GM19035 (cell line): ENCODE measurements around the gene SPATA32.
"Not testable (repeated sequence)": the region's sequence is repeated elsewhere in the genome, so short reads cannot be mapped to it uniquely, and the experiment has no call there.

Source experiments
- ATAC-seq: cut with Tn5 transposase; IDR thresholded peaks from one replicate; pipeline ENCODE4 v1.9.1; 2021; ENCODE audit not compliant: unreplicated experiment

SPATA32 gene

GRCh38 chr17:45271603-45272002, 9.7 kb upstream of the SPATA32 start:
- ATAC-seq = no peak

DNA sequence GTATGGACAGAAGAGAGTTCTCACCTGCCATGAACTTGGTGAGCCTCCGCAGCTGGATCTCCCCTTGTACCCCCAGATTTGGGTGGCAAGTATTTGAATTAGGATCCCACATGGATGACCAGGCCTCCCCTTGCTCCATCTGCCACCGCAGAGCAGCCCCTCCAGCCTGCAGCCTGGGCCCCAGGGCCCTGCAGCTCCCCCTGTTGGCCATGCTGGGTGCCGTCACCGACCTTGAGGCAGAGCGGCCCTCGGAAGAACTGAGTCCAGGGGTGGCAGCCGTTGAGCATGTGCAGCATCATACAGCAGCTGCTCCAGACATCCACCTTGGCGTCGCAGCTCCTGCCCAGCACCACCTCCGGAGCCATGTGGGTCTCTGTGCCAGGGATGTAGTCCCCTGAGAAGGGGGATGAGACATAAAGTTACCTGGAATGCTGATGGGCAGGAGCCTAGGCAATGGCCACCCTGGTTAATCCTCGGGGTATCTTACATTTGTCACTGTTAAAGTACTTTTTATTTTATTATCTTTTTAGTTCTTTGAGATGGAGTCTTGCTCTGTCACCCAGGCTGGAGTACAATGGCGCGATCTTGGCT, 9.0 kb upstream of the SPATA32 start:
- ATAC-seq = no peak

- no peak for ATAC-seq
These were observed 8.0 kb upstream of the SPATA32 start for GRCh38 chr17:45269912-45270311.

DNA sequence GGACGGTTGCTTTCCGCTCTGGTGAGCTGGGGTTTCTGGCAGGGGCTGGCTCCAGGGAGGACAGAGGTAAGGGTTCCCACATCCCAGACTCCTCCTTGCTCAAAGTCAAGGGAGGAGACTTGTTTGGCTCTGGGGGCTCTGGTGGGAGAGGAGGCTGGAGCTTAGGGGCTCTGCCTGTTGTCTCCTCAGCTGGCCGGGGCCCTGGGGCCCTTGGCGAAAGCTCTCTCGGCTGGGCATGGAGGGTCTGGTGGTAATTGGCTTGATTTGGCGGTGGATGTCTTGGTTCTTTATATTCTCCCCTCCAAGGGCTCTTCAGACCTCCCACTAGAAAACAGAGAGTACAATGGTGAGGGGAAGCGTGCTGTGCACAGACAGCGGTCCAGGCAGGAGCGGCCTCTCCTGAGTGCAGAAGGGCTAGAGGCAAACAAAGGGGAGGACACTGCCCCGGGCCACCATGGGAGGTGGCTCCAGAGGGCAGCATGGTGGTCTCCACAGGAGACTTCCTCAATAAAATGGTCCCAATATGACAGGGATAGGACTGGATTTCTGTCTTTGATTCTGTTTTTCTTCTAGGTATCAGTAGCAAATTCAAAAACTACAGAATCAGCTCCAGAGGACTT, 5.7 kb upstream of the SPATA32 start:
- ATAC-seq = no peak

DNA sequence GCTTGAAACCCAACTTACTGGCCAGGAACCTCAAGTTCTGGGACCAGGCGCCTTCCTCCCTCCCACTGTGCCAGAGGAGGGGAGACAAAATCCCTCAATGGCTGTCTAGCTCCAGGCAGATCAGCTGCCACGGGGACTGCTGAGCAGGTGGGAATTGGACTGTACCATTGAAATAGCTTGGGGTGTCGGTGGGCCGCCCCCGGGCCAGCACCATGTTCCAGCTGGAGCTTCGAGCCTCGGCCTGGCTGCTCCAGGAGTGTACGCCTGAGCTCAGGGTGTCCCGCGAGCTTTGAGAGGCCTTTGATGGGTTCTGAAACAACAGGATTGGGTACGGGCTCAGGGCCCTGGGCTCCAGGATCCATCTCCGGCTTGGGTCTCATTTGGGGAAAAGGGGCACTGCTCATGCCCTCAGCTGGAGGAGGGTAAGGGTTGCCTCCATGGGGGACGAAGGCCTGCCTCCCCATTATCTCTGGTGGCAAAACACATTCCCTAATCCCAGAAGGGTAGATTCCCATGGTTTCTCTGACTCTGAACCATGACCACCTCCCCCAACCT, 4.6 kb upstream of the SPATA32 start:
- no peak for ATAC-seq

- no peak for ATAC-seq
These were observed 3.9 kb upstream of the SPATA32 start for GRCh38 chr17:45265821-45266220.

DNA sequence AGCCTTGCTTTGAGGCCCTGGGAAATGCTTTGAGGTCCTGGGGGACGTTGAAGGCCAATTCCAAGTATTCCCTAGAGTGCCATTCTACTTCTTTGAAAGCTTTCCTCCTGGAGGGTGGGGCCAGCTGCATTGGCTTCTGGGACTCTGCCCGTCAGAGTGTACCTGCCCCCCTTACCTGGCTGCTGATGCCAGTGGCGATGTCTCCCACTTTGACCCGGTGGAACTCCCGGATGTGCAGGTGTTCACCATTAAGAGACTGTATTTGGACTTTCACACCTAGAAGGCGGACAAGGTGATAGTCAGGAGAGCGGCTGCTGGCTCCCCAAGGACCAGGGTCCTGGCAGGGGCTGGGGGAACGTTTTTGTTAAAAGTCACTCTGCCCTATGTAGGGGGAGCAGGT, 3.1 kb upstream of the SPATA32 start:
- no peak for ATAC-seq

DNA sequence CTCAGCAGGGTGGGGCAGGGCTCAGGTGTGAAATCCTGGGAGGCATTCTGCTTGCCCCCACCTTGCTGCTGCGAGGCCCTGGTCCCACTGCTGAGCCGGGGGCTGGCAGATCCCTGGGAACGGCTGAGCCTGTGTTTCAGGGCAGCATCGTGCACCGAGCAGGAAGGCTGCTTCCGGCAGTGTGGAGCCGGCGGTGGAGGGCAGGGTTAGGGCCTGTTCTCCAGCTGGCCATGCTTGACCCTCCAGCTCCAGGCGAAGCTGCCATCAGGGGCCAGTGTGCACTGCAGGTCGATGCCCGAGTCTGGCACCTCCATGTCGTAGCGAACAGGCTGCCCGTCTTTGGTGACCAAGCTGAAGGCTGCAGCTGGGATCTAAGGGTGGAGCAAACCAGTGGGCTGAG, 2.5 kb upstream of the SPATA32 start:
- no peak for ATAC-seq

GRCh38 chr17:45263477-45263860, 1.6 kb upstream of the SPATA32 start:
- no peak for ATAC-seq

GRCh38 chr17:45262516-45263476, 902 bp upstream of the SPATA32 start:
- ATAC-seq = no peak

- no peak for ATAC-seq
These were observed 1.6 kb downstream of the SPATA32 start for GRCh38 chr17:45260204-45260783.

DNA sequence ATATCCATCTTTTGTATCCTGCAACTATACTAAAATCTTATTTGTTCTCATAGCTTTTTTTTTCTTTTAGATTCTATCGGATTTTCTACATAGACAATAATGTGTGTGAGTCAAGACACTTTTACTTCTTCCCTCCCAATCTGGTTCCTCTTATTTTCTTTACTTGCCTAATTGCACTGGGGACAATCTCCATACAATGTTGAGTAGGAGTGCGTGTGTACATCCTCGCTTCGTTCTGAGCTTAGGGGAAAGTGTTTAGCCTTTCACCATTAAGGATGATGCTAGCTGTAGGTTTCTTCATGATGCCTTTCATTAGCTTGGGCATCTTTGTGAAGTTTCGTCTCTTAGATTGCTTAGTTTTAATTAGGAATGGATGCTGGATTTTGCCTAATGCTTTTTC, 2.9 kb downstream of the SPATA32 start:
- no peak for ATAC-seq

- no peak for ATAC-seq
These were observed 4.8 kb downstream of the SPATA32 start for GRCh38 chr17:45257115-45257514.

DNA sequence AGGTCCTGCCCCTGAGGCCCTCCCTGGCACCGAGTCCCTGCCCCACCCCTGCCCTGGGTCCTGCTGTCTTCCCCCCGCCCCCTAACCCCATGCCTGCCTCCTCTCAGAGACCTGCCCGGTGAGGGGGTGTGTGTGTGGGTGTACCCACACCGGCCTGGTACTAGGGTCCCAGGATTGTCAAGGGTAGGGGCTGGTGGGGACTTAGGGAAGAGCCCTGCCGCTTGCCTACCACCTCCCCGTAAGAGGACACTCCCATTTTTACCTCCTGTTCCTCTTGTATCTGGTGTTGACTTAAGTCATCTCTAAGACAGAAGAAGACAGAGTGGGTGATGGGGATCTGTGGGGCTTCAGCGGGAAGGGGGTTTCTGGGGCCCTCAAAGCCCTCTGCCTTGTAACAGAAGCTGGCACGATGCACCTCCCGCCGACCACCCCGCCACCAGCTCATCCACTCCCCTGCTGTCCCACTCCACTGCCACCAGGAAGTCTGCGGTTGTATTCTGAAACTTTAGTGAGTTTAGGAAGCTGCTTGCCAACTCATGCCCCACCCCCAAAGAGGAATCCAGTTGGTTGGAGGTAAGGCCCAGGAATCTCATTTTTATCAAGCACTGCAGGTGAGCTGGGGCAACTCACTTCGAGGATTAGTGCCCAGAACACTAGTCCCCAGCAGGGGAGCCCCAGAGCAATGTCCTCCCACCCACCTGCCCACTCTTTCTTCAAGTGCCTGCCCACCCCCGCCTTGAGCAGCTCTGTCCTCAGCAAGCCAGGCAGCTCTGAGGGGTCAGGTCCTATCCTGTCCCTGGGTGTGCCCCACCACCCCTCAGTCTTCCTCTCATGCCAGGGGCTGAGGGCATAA, 5.6 kb downstream of the SPATA32 start:
- no peak for ATAC-seq

DNA sequence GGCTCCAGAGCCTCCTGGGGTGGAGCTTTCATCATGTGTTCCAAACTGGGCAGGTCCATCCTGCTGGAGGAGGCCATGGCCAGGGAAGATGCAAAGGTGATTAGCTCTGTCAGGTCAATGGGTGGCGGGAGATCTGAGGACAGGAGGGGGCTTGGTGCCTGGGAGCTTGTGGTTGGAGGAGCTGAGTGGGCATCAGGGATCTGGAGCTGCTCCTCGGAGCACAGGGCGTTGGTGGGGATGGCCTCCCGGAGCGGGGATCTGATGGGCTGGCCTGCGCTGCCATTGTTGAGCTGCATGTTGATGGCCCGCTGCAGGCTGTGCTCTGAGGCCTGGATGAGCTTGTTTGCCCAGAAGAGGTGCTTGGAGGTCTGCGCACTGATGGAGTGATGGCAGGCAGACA, 6.5 kb downstream of the SPATA32 start:
- ATAC-seq = no peak

DNA sequence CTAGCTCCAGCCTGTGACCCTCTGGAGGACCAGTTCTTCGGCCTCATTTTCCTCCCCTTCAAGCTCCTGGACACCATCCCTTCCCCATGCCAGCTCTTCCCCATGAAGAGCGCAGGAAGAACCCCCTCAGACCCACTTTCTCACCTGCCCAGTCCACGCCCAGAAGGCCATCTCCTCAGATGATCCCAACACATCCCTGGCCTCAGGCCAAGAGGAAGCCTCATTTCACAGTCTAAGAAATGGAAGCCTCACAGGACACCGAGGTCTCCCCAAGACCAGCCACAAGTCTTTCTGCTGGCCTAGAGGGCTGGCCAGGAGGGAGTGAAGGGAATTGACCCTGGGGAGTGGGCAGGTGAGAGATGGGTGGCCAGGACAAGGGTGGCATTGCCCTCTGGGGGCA, 8.0 kb downstream of the SPATA32 start:
- no peak for ATAC-seq

- ATAC-seq = not testable (repeated sequence)
These were observed 8.7 kb downstream of the SPATA32 start for GRCh38 chr17:45253237-45253636.

DNA sequence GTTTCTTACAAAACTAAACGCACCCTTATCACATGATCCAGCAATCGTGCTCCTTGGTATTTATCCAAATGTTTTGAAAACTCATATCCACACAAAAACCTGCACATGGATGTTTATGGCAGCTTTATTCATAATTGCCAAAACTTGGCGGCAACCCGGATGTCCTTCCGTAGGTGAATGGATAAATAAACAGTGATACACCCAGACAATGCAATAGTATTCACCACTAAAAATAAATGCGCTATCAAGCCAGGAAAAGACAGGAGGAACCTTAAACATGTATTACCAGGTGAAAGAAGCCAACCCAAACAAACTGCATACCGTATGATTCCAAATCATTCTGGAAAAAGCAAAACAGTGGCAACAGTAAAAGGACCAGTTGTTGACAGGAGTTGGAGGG, 10.0 kb downstream of the SPATA32 start:
- ATAC-seq = no peak

DNA sequence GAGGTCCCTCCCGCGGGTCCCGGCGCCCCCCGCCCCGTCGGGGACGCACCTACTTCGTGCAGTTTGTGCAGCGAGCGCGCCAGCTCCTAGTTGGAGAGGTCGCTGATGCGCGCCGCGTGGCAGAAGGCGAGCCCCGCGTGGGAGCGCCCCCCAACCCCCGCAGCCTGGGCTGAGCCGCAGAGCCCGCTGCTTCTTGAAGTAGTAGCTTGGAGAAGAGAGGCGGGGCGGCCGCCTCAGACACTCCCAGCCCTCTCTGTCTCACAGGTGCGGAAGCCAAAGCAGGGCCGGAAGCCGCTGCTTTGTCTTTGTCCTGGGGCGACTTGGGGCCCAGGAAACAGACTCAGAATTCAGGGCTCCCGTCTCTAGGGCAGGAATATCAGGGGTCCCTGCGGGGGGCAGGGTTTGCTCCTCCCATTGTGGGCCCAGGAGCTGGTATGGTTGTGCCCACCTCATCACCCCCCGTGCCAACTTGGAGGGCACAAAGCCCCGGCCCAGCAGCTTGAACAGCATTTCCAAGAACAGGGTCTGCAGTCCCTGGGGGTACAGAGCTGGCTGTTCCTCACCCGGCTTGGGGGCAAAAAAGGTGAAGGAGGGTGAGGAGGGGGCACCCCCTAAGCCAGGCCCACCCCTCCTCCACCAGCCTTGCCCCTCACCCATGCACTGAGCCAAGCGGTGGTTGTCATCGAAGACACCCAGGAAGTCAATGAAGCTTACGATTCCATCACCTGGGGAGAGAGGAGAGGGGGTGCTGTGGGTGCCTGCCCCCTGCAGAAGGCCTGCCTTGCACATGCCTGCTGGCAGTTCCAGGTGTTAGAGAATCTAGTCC, 13.5 kb downstream of the SPATA32 start:
- ATAC-seq = peak; percentile 50
